Adrenal gland (tissue), 5 donors: ENCODE data around the gene SLC1A2.

ENCODE experiments used
- POLR2A ChIP-seq, 2 donors: fragments of 450-650 bp; IDR thresholded peaks; one replicate each; pipeline ENCODE4 v1.6.1; 2017; ENCODE audit warnings: antibody characterized with exemption in 2 of 2, mild to moderate bottlenecking in 2 of 2, moderate library complexity in 1 of 2
- TF ChIP-seq, protein P1 (sequence below), 6 experiments: fragments of 450-650 bp in 4 of 6; fragments of 200-600 bp in 2 of 6; sonication (generic) in 1 of 6; IDR thresholded peaks; 1 replicate in 5 of 6; 2 replicates in 1 of 6; pipeline versions ENCODE4 v1.5.1 to v1.8.0; 2016 to 2021; ENCODE audit warnings: antibody characterized with exemption in 6 of 6, mild to moderate bottlenecking in 2 of 6, moderate library complexity in 1 of 6
- donor health status: DM: no; HTN: no; CAD: no.

DNA sequence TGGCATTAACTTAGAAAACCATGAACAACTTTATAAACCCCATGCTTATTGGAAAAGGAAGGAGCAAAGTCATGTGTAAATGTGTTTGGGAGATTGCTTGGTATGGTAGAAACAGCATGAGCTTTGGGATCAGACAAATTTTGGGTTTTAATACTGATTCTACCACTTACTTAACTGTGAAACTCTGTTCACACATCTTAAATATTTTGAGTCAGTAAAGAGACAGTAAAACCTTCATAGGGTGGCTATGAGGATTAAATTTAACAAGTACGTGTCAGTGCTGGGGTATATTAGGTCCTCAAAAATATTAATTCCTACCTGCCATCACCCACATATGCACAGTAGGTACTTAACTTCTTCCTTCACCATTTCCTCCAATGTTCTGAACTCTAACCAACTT is 183.9 kb downstream of the SLC1A2 start:
- TF ChIP-seq, protein P1, sequence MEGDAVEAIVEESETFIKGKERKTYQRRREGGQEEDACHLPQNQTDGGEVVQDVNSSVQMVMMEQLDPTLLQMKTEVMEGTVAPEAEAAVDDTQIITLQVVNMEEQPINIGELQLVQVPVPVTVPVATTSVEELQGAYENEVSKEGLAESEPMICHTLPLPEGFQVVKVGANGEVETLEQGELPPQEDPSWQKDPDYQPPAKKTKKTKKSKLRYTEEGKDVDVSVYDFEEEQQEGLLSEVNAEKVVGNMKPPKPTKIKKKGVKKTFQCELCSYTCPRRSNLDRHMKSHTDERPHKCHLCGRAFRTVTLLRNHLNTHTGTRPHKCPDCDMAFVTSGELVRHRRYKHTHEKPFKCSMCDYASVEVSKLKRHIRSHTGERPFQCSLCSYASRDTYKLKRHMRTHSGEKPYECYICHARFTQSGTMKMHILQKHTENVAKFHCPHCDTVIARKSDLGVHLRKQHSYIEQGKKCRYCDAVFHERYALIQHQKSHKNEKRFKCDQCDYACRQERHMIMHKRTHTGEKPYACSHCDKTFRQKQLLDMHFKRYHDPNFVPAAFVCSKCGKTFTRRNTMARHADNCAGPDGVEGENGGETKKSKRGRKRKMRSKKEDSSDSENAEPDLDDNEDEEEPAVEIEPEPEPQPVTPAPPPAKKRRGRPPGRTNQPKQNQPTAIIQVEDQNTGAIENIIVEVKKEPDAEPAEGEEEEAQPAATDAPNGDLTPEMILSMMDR (IDR thresholded peaks at IDR 0.05) = no peak
- TF ChIP-seq POLR2A (IDR thresholded peaks at IDR 0.05) = no peak
